A549 (cell line): ENCODE measurements around the gene ARHGAP44. TPM values are rescaled to one million over a fixed set of nuclear protein-coding genes. Genes with fewer than 3 reads are reported as not detected.

Source experiments
- ATAC-seq, 2 experiments: fragments of 200-7000 bp in 1 of 2; fragments of >200 bp in 1 of 2; cut with Nextera tagmentation in 1 of 2; cut with Tn5 transposase in 1 of 2; 3 replicates each; pipeline versions ENCODE4 v1.8.0 to v1.9.1; 2018 to 2020; ENCODE audit warnings: mild to moderate bottlenecking in 1 of 2, moderate library complexity in 1 of 2
- CTCF ChIA-PET: fragments of 300-600 bp; sonication (Branson Sonifier 250); formaldehyde crosslinking; extraction: SDS; loops from one replicate; lab custom pipeline; 2021; ENCODE audit warnings: antibody characterized with exemption, inconsistent platforms; lab: Yijun Ruan, JAX
- POLR2A ChIA-PET: fragments of 350-600 bp; formaldehyde crosslinking; extraction: SDS; loops from one replicate; lab custom pipeline; 2021; ENCODE audit warnings: antibody characterized with exemption, inconsistent platforms; lab: Yijun Ruan, JAX
- DNase-seq, 2 experiments: peaks; one replicate each; pipeline versions ENCODE4 v3.0.0 to v3.0.0-alpha.2; 2011 to 2016; ENCODE audit warnings: low read depth in 1 of 2, low spot score in 1 of 2
- FAIRE-seq: peaks from 2 replicates; lab custom pipeline; 2011; peaks lifted over from hg19 to GRCh38; lab: Jason Lieb, UNC
- H3K27ac ChIP-seq, 2 experiments: fragments of >200 bp; sonication (Bioruptor Twin); formaldehyde crosslinking; 3 replicates each; pipeline ENCODE4 v1.5.1; 2016 to 2017
- H3K4me1 ChIP-seq: fragments of >200 bp; sonication (Bioruptor Twin); formaldehyde crosslinking; 3 replicates; pipeline ENCODE4 v1.6.1; 2016
- H3K4me2 ChIP-seq: fragments of >200 bp; sonication (Bioruptor Twin); formaldehyde crosslinking; 3 replicates; pipeline ENCODE4 v1.6.1; 2016
- H3K4me3 ChIP-seq: fragments of >200 bp; sonication (Bioruptor Twin); formaldehyde crosslinking; 3 replicates; pipeline ENCODE4 v1.5.1; 2016
- H3K9me3 ChIP-seq: fragments of >200 bp; sonication (Bioruptor Twin); formaldehyde crosslinking; 3 replicates; pipeline ENCODE4 v1.6.1; 2016
- BCL3 ChIP-seq: fragments of >200 bp; sonication (Bioruptor Twin); formaldehyde crosslinking; IDR thresholded peaks from 3 replicates; pipeline ENCODE4 v1.6.1; 2016
- BHLHE40 ChIP-seq: IDR thresholded peaks from 2 replicates; pipeline ENCODE4 v1.6.1; 2012; ENCODE audit warnings: low read depth, low read length, inconsistent platforms
- CBX2 ChIP-seq: fragments of 200-600 bp; sonication (generic); IDR thresholded peaks from 2 replicates; pipeline ENCODE4 v1.6.1; 2016; ENCODE audit warnings: low read depth, mild to moderate bottlenecking, borderline replicate concordance
- CBX8 ChIP-seq: fragments of 200-600 bp; sonication (generic); IDR thresholded peaks from 2 replicates; pipeline ENCODE4 v1.6.1; 2016
- CTCF ChIP-seq: fragments of >200 bp; sonication (Bioruptor Twin); formaldehyde crosslinking; IDR thresholded peaks from 3 replicates; pipeline ENCODE4 v1.5.1; 2016
- ESRRA ChIP-seq: fragments of 150-350 bp; IDR thresholded peaks from 2 replicates; pipeline ENCODE4 v1.6.1; 2014; ENCODE audit warnings: mild to moderate bottlenecking, low read length, borderline replicate concordance
- FOSB ChIP-seq: fragments of 250-450 bp; sonication (Bioruptor Pico); IDR thresholded peaks from 2 replicates; pipeline ENCODE4 v1.5.0; 2020; ENCODE audit warnings: mild to moderate bottlenecking, moderate library complexity
- JUN ChIP-seq, 2 experiments: fragments of >200 bp; sonication (Bioruptor Twin); formaldehyde crosslinking; IDR thresholded peaks; 2 replicates in 1 of 2; 3 replicates in 1 of 2; pipeline ENCODE4 v1.6.1; 2016 to 2017
- NFE2L2 ChIP-seq: fragments of 150-350 bp; conservative IDR thresholded peaks from 2 replicates; pipeline ENCODE4 v1.6.1; 2014; ENCODE audit warnings: low read length
- RARB ChIP-seq: fragments of 250-450 bp; sonication (Bioruptor Pico); IDR thresholded peaks from 2 replicates; pipeline ENCODE4 v1.8.0; 2021; ENCODE audit warnings: mild to moderate bottlenecking, moderate library complexity
- SMC3 ChIP-seq: fragments of >200 bp; sonication (Bioruptor Twin); formaldehyde crosslinking; IDR thresholded peaks from 3 replicates; pipeline ENCODE4 v1.6.1; 2018; ENCODE audit warnings: inconsistent platforms
- TP53 ChIP-seq: fragments of 250-450 bp; sonication (Bioruptor Pico); IDR thresholded peaks from 2 replicates; pipeline ENCODE4 v1.5.0; 2021; ENCODE audit warnings: mild to moderate bottlenecking, moderate library complexity
- ZC3H11A ChIP-seq: fragments of 450-650 bp; IDR thresholded peaks from 2 replicates; pipeline ENCODE4 v1.6.1; 2014; ENCODE audit warnings: antibody characterized with exemption, mild to moderate bottlenecking
- ZFP36 ChIP-seq: fragments of 450-650 bp; IDR thresholded peaks from 2 replicates; pipeline ENCODE4 v1.6.1; 2014; ENCODE audit warnings: borderline replicate concordance; ENCODE audit not compliant: partially characterized antibody
- ZNF302 ChIP-seq: fragments of 250-450 bp; sonication (Bioruptor Pico); IDR thresholded peaks from 2 replicates; pipeline ENCODE4 v1.9.0; 2021; ENCODE audit warnings: inconsistent platforms, mild to moderate bottlenecking, moderate library complexity
- ZSCAN20 ChIP-seq: fragments of 250-450 bp; sonication (Bioruptor Pico); IDR thresholded peaks from 2 replicates; pipeline ENCODE4 v1.8.0; 2022; ENCODE audit warnings: mild to moderate bottlenecking, moderate library complexity
- WGBS: methylation state at CpG from one replicate; pipeline ENCODE4 v1.1.6; 2017; ENCODE audit errors: missing lambda C conversion rate; 5-methylcytosine and 5-hydroxymethylcytosine counted together
- polyA plus RNA-seq, 4 experiments: library from polyadenylated mRNA; depleted of rRNA in 3 of 4; stranded (reverse); fragments of >200 nt; fragmentation: RNase III in 1 of 4; extraction: RNeasy Plus Mini Kit Qiagen cat#74134 plus additional on column Dnase treatment in 1 of 4; gene quantifications; 2 replicates in 3 of 4; 3 replicates in 1 of 4; pipeline ENCODE4 v1.2.3, GENCODE V29; 2011 to 2017
- TF ChIP-seq, protein P1 (sequence below): fragments of 250-450 bp; sonication (Bioruptor Pico); IDR thresholded peaks from 2 replicates; pipeline ENCODE4 v1.5.0; 2020; ENCODE audit warnings: low read depth, mild to moderate bottlenecking, moderate library complexity
- TF ChIP-seq, protein P2 (sequence below): fragments of 200-600 bp; sonication (generic); IDR thresholded peaks from 2 replicates; pipeline ENCODE4 v1.6.1; 2016; ENCODE audit warnings: antibody characterized with exemption, mild to moderate bottlenecking, moderate library complexity

Gene ARHGAP44
- polyA plus RNA-seq, 2 of the 4 experiments (the other 2 are of a cell fraction): 4.1 to 4.2 TPM

- WGBS: 63% methylated on average over 5 of the region's 5 CpGs
- POLR2A ChIA-PET: no interaction called here
- ATAC-seq (no peak), DNase-seq (no peak), FAIRE-seq (no peak)
- CTCF ChIA-PET: interaction anchor here (0.9 to 1.8 kb wide), 2 partner anchors 50 to 798 kb away, joined by 3 to 5 read pairs; no protein-coding TSS in a partner anchor
- TF ChIP-seq JUN (IDR thresholded peaks at IDR 0.05) (no peak), NFE2L2 (no peak), BCL3 (no peak), TP53 (CRISPR knock-in tag) (no peak)
- TF ChIP-seq, protein P1, sequence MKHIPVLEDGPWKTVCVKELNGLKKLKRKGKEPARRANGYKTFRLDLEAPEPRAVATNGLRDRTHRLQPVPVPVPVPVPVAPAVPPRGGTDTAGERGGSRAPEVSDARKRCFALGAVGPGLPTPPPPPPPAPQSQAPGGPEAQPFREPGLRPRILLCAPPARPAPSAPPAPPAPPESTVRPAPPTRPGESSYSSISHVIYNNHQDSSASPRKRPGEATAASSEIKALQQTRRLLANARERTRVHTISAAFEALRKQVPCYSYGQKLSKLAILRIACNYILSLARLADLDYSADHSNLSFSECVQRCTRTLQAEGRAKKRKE (CRISPR knock-in tag): no peak
- TF ChIP-seq, protein P2, sequence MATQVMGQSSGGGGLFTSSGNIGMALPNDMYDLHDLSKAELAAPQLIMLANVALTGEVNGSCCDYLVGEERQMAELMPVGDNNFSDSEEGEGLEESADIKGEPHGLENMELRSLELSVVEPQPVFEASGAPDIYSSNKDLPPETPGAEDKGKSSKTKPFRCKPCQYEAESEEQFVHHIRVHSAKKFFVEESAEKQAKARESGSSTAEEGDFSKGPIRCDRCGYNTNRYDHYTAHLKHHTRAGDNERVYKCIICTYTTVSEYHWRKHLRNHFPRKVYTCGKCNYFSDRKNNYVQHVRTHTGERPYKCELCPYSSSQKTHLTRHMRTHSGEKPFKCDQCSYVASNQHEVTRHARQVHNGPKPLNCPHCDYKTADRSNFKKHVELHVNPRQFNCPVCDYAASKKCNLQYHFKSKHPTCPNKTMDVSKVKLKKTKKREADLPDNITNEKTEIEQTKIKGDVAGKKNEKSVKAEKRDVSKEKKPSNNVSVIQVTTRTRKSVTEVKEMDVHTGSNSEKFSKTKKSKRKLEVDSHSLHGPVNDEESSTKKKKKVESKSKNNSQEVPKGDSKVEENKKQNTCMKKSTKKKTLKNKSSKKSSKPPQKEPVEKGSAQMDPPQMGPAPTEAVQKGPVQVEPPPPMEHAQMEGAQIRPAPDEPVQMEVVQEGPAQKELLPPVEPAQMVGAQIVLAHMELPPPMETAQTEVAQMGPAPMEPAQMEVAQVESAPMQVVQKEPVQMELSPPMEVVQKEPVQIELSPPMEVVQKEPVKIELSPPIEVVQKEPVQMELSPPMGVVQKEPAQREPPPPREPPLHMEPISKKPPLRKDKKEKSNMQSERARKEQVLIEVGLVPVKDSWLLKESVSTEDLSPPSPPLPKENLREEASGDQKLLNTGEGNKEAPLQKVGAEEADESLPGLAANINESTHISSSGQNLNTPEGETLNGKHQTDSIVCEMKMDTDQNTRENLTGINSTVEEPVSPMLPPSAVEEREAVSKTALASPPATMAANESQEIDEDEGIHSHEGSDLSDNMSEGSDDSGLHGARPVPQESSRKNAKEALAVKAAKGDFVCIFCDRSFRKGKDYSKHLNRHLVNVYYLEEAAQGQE: no peak
- Histone ChIP-seq H3K4me3 (no peak overlapping the region), H3K9me3 (no peaks in the 10 kb centered on the region), H3K27ac (no peak overlapping the region), H3K4me2 (no peak overlapping the region), H3K4me1 (no peaks in the 10 kb centered on the region; the same call in 2 of the 3 replicates)
Observed at GRCh38 chr17:12979246-12979645, 189.9 kb downstream of the ARHGAP44 start.

DNA sequence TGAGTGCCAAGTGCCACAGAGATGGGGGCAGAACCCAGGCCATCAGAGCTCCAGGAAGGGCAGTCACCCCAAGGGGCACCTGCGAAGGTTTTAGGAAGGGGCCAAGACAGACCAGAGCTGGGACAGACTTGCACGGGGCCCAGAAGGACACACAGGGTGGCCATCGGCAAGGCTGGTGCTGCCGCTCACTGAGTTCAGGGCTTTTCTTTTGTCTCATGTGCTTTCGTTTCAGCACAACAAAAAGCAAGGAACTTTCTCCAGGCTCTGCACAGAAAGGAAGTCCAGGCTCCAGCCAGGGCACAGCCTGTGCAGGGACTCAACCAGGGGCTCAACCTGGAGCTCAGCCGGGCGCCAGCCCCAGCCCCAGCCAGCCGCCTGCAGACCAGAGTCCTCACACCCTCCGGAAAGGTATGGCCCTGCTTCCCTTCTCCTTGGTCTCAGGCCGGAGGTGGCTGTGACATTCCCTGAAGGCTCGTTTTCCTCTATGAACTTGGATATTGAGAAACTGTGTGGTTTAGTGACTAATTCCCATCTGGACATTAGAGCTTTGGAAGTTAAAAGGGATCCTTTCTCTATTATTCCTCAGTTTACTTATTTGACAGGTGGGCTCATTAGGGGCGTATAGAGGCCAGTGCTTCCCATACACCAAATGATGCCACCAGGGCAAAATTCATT is 190.7 kb downstream of the ARHGAP44 start:
- H3K4me3 ChIP-seq: no peak overlapping the region
- WGBS: 74% methylated on average over 12 of the region's 12 CpGs
- H3K4me2 ChIP-seq: no peak overlapping the region
- no peaks in the 10 kb centered on the region; the same call in 2 of the 3 replicates for H3K4me1 ChIP-seq
- CTCF ChIA-PET: interaction anchor here (0.9 to 1.9 kb wide), 6 partner anchors 14 to 799 kb away, joined by 3 to 17 read pairs (median 3); no protein-coding TSS in a partner anchor
- no peak for DNase-seq
- no peak for FAIRE-seq
- TF ChIP-seq CBX8 (no peak), RARB (CRISPR knock-in tag) (no peak), CBX2 (no peak), ZNF302 (CRISPR knock-in tag) (no peak), FOSB (CRISPR knock-in tag) (no peak), SMC3 (no peak), ZSCAN20 (CRISPR knock-in tag) (no peak), CTCF (no peak), ZFP36 (no peak), ZC3H11A (no peak), ESRRA (no peak), BHLHE40 (no peak)
- no peak overlapping the region for H3K27ac ChIP-seq
- no peaks in the 10 kb centered on the region for H3K9me3 ChIP-seq
- ATAC-seq: no peak
- POLR2A ChIA-PET: no interaction called here
